HL-60 (cell line): ENCODE data around the gene MAD1L1.

Experiments used
- DNase-seq, 2 experiments: peaks; one replicate each; pipeline ENCODE4 v3.0.0-alpha.2; 2010 to 2020; ENCODE audit warnings: low read depth in 1 of 2, low spot score in 1 of 2
- H3K27ac ChIP-seq: fragments of 250-450 bp; sonication (Bioruptor Pico); replicated peaks from 2 replicates; pipeline ENCODE4 v1.5.1; 2020; ENCODE audit warnings: mild to moderate bottlenecking, moderate library complexity
- H3K27me3 ChIP-seq: fragments of 250-450 bp; sonication (Bioruptor Pico); 2 replicates; pipeline ENCODE4 v1.5.1; 2021; ENCODE audit warnings: mild to moderate bottlenecking, moderate library complexity; ENCODE audit not compliant: insufficient read depth, poor library complexity, severe bottlenecking
- H3K4me3 ChIP-seq: replicated peaks from 2 replicates; pipeline ENCODE4 v1.5.1; 2011; ENCODE audit warnings: mild to moderate bottlenecking, control low read depth, low read length; ENCODE audit not compliant: insufficient read depth
- CTCF ChIP-seq: IDR thresholded peaks from one replicate; pipeline ENCODE4 v1.5.1; 2011; ENCODE audit warnings: low read length, control low read depth, inconsistent platforms; ENCODE audit not compliant: insufficient read depth
- GABPA ChIP-seq: IDR thresholded peaks from 2 replicates; pipeline ENCODE4 v1.6.1; 2012; ENCODE audit warnings: low read depth
- POLR2AphosphoS5 ChIP-seq: IDR thresholded peaks from 2 replicates; pipeline ENCODE4 v1.6.1; 2012; ENCODE audit warnings: low read depth
- REST ChIP-seq: IDR thresholded peaks from 2 replicates; pipeline ENCODE4 v1.6.1; 2012; ENCODE audit warnings: low read depth; ENCODE audit not compliant: insufficient replicate concordance
- SPI1 ChIP-seq: IDR thresholded peaks from 2 replicates; pipeline ENCODE4 v1.6.1; 2012; ENCODE audit warnings: low read depth, mild to moderate bottlenecking, borderline replicate concordance

MAD1L1 gene

GRCh38 chr7:1873421-1873820 lies 359.3 kb downstream of the MAD1L1 start:
- H3K27ac ChIP-seq, result no peak overlapping the region
- no peaks in the 10 kb centered on the region for H3K27me3 ChIP-seq
- TF ChIP-seq REST (no peak), GABPA (no peak), SPI1 (no peak), POLR2AphosphoS5 (no peak), CTCF (no peak)
- DNase-seq, result no peak
- H3K4me3 ChIP-seq, result no peak overlapping the region

- no peaks in the 10 kb centered on the region for H3K27me3 ChIP-seq
- H3K27ac ChIP-seq, result no peak overlapping the region
- H3K4me3 ChIP-seq, result no peak overlapping the region
- TF ChIP-seq REST, result no peak
- TF ChIP-seq GABPA, result no peak
- TF ChIP-seq CTCF, result no peak
- no peak for TF ChIP-seq POLR2AphosphoS5
- no peak for TF ChIP-seq SPI1
- DNase-seq, result no peak
Measured at GRCh38 chr7:1873070-1873405, 359.7 kb downstream of the MAD1L1 start.

GRCh38 chr7:1872191-1873069 lies 360.3 kb downstream of the MAD1L1 start:
- TF ChIP-seq SPI1 (no peak), REST (no peak), CTCF (no peak), GABPA (no peak), POLR2AphosphoS5 (no peak)
- Histone ChIP-seq H3K4me3 (no peak overlapping the region), H3K27ac (no peak overlapping the region), H3K27me3 (no peaks in the 10 kb centered on the region)
- no peak for DNase-seq
